Inferior parietal cortex (tissue), 1 donor: ENCODE results near the gene KANSL1.
"Not testable (repeated sequence)": the region's sequence is repeated elsewhere in the genome, so short reads cannot be mapped to it uniquely, and the experiment has no call there.

Experiments used
- DNase-seq: peaks from one replicate; pipeline ENCODE4 v3.0.0-alpha.2; 2016; ENCODE audit errors: extremely low spot score

KANSL1 gene

DNA sequence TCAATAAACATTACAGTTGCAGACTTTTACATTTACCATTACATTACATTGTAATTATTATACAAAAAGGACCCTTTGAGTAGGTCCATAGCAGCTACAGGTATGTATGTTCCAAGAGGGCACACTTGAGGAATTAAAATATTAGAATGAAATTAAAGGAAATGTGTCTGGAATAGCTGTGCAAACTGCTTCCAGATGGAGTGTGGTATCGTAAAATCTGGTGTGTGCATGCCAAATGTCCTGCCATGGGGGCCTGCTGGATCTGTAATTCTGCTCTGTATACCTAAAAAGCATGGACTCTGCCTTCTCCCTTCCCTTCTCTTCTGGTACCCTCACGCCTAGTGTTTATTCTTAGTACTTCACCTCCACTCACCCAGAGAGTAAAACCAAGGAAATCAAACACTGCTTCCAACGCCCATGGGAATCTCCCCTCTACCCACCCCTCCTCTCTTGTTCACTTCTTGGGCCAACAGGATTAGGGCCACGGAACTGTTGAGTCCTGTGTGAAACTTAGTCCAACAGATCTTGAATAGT is 155.4 kb downstream of the KANSL1 start:
- DNase-seq: no peak

DNA sequence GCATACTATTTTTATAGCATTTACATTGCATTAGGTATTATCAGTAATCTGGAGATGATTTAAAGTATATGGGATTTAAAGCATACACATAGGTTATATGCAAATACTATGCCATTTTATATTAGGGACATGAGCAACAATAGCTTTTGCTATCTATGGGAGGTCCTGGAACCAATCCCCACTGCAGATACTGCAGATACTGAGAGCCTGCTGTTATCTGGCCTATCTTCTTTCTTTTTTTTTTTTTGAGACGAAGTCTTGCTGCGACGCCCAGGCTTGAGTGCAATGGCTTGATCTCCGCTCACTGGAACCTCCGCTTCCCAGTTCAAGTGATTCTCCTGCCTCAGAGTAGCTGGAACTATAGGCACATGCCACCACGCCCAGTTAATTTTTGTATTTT is 156.7 kb downstream of the KANSL1 start:
- DNase-seq: no peak

DNA sequence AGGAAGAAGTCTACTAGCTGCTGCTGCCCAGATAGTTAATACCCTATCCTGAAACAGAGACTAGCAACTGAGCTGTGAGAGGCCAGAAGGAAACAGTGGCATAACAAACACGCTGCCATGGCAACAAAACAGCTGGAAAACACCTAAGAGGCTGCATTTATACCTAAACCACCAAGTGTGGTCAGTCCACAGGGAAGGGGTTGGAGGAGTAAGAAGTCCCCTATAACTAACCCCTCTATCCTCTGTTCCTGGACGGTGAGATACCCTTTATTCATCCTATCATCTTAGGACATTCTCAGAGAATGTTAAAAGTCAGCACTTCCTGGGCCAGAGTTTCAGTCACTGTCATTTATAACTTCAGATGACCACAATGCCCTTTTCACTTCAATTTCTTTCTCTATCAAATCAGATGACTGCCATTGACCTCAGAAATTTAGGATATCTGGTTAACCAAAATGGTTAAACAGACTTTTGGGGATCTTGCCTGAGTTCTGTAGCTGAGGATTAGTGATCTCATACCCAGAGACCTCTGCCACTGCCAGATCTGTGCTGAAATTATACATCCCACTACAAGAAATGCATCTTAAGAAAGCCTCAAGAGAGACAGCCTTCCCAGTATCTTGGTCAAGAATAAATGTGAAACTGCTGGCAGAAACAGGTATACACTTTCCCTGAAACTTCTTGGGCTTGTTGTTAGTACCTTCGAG is 158.0 kb downstream of the KANSL1 start:
- DNase-seq: no peak

DNA sequence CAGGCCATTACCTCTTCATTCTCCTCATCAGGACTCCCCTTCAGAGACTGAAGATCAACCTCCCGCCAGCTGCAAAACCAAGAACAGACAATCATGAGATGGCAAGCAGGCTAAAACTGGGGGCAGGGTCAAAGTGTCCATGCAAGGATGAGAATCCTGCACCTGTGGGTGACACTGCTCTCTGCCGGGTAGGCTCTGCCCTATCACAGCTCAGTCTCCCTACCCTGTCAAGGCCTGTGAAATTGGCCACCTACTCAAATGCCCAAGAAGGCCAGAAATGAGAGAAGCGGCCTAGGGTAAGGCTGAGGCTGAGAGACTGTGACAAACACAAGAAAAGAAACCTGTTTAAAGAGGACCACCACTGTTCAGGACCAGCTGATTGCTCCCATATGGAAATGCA is 159.8 kb downstream of the KANSL1 start:
- DNase-seq: no peak

DNA sequence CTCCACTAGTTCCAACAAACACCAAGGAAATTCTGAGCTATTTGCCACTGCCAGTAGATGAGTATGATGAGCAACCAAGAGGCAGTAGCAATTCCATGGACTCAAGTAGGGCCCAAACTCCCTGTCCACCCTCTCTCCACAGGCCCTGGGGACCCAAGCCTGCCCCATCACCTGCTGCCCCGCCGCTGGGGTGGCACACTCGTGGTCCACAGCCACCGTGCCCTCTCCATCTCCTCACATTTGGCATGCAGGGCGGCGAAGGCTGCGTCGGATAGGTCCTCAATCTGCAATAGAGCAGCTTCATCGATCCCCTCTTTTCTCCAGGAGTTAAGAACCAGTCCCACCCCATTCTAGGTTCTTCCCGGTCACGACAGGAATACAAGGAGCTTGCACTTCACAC is 160.3 kb downstream of the KANSL1 start:
- DNase-seq: no peak

DNA sequence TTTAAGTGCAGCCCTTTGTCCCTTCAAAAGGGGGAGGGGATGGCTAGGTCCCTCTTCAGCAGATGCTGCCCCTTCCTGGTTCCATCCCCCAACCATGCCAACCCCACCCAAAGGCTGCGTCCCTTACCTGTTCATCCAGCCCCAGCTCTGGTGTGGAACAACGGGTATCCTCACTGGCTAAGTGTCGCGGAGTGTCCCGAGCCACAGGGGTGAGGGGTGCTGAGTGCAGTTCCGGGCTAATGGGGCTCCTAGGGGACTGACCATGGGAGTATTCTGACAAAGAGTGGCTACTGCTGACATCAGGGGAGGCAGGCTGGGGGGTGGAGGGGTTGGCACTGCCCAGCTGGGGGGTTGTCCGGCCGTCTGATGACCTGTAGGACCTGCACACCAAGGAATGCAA is 161.3 kb downstream of the KANSL1 start:
- no peak for DNase-seq

DNA sequence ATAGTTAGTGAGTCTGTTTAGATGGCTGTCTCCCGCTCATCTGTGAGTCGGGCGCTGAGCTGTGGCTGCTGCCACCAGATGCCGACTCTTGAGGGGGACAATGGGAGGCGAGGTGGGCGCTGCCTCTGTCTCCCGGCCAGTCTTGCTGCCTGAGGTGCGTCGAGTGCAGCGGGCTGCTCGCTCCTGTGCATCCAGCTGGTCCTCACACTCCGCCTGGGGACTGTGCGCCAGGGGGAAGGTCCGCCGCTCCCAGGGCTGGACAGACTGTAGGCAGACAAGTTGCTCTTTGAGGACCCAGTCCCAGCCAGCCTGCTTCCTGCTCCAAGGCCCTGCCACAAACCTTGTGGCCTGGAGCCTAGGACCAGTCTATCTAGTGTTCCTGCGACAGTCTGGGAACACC is 161.8 kb downstream of the KANSL1 start:
- no peak for DNase-seq

DNA sequence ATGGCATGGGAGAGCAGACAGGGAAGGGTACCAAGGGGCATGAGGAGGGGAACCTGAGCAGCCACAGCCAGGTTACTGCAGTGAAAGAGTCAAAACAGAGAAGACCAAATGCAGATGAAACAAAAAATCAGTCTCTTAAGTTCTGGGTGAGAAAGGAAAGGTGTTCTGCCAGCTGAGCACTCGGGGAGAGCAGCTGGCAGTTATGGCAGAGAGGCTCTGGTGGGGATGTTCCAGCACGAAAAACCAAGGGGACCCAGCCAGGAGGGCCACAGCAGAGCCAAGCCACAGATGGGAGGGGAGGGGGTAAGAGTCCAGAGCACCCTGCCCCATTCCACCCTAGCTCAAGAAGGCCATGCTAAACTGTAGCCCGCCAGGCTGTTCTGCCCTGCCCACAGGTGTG is 162.5 kb downstream of the KANSL1 start:
- DNase-seq: no peak

DNA sequence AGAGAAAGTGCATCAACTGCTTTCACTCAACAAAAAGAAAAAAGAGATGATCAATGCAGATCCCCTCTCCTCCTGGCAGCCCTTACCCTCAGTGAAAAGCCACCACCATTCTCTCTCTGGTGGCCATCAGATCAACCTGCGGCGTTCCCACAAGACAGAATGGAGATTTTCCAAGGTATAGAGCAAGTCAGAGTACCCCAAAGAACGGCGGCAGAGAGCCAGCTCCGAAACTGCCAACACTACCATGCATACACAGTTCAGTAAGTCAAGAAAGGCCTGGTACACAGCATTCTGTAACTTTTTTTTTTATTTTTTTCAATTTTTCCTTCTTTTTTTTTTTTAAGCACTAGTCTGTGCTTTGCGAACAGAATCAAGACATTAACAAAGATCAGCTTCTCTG is 163.6 kb downstream of the KANSL1 start:
- DNase-seq: no peak

DNA sequence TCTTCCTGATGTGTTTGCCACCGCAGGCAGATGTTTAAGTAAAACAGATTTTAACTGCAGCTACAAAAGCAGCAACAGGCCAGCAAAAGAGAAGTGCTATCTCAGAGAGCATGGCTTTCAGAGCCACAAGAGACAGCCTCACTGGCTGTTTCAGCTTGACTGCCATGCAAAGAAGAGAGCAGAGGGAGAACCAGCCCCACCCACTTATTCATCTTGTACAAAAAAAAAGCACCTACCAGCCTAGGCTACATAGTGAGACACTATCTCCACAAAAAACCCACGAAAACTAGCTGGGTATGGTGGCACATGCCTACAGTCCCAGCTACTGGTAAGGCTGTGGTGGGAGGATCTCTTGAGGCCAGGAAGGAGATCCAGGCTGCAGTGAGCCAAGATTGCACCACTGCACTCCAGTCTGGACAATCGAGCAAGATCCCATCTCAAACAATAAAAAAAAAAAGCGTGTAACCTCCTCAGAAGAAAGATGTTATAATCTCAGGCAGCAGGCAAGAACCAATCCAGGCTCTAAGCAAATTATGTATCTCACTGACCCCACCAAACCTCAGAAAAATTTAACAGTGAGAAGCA is 164.2 kb downstream of the KANSL1 start:
- no peak for DNase-seq

DNA sequence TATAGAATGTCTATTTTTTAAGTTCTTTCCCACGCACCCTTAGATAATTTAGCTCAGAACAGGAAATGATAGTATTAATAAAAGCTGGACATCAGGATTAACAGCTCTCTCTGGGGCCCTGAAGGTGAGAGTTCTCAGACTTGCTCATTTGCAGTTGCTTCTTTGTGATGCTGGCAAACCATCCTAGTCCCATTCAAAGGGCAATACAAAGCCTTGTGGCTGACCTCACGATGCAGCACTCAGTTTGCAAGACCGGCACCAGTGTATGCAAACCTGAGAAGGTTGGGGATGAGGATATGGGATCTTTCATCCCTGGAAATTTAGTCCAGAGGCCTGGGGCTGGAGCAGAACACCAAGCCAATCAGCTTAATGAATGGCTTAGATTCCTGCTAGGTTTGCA is 164.9 kb downstream of the KANSL1 start:
- DNase-seq: no peak

DNA sequence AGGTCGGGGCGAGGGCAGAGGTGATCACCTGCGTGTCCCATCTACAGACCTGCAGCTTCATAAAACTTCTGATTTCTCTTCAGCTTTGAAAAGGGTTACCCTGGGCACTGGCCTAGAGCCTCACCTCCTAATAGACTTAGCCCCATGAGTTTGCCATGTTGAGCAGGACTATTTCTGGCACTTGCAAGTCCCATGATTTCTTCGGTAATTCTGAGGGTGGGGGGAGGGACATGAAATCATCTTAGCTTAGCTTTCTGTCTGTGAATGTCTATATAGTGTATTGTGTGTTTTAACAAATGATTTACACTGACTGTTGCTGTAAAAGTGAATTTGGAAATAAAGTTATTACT is 165.3 kb downstream of the KANSL1 start:
- no peak for DNase-seq

DNA sequence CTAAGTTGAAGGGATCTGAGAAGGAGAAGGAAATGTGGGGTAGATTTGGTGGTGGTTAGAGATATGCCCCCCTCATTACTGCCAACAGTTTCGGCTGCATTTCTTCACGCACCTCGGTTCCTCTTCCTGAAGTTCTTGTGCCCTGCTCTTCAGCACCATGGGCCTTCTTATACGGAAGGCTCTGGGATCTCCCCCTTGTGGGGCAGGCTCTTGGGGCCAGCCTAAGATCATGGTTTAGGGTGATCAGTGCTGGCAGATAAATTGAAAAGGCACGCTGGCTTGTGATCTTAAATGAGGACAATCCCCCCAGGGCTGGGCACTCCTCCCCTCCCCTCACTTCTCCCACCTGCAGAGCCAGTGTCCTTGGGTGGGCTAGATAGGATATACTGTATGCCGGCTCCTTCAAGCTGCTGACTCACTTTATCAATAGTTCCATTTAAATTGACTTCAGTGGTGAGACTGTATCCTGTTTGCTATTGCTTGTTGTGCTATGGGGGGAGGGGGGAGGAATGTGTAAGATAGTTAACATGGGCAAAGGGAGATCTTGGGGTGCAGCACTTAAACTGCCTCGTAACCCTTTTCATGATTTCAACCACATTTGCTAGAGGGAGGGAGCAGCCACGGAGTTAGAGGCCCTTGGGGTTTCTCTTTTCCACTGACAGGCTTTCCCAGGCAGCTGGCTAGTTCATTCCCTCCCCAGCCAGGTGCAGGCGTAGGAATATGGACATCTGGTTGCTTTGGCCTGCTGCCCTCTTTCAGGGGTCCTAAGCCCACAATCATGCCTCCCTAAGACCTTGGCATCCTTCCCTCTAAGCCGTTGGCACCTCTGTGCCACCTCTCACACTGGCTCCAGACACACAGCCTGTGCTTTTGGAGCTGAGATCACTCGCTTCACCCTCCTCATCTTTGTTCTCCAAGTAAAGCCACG is 165.9 kb downstream of the KANSL1 start:
- no peak for DNase-seq

DNA sequence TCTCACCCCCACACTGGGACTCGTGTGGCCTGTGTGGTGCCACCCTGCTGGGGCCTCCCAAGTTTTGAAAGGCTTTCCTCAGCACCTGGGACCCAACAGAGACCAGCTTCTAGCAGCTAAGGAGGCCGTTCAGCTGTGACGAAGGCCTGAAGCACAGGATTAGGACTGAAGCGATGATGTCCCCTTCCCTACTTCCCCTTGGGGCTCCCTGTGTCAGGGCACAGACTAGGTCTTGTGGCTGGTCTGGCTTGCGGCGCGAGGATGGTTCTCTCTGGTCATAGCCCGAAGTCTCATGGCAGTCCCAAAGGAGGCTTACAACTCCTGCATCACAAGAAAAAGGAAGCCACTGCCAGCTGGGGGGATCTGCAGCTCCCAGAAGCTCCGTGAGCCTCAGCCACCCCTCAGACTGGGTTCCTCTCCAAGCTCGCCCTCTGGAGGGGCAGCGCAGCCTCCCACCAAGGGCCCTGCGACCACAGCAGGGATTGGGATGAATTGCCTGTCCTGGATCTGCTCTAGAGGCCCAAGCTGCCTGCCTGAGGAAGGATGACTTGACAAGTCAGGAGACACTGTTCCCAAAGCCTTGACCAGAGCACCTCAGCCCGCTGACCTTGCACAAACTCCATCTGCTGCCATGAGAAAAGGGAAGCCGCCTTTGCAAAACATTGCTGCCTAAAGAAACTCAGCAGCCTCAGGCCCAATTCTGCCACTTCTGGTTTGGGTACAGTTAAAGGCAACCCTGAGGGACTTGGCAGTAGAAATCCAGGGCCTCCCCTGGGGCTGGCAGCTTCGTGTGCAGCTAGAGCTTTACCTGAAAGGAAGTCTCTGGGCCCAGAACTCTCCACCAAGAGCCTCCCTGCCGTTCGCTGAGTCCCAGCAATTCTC is 166.8 kb downstream of the KANSL1 start:
- DNase-seq: no peak

DNA sequence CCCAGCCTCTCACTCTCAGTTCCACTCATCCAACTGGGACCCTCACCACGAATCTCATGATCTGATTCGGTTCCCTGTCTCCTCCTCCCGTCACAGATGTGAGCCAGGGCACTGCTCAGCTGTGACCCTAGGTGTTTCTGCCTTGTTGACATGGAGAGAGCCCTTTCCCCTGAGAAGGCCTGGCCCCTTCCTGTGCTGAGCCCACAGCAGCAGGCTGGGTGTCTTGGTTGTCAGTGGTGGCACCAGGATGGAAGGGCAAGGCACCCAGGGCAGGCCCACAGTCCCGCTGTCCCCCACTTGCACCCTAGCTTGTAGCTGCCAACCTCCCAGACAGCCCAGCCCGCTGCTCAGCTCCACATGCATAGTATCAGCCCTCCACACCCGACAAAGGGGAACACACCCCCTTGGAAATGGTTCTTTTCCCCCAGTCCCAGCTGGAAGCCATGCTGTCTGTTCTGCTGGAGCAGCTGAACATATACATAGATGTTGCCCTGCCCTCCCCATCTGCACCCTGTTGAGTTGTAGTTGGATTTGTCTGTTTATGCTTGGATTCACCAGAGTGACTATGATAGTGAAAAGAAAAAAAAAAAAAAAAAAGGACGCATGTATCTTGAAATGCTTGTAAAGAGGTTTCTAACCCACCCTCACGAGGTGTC is 167.6 kb downstream of the KANSL1 start:
- DNase-seq: no peak

DNA sequence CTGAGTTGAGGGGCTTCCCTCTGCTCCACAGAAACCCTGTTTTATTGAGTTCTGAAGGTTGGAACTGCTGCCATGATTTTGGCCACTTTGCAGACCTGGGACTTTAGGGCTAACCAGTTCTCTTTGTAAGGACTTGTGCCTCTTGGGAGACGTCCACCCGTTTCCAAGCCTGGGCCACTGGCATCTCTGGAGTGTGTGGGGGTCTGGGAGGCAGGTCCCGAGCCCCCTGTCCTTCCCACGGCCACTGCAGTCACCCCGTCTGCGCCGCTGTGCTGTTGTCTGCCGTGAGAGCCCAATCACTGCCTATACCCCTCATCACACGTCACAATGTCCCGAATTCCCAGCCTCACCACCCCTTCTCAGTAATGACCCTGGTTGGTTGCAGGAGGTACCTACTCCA is 168.2 kb downstream of the KANSL1 start:
- DNase-seq: no peak

DNA sequence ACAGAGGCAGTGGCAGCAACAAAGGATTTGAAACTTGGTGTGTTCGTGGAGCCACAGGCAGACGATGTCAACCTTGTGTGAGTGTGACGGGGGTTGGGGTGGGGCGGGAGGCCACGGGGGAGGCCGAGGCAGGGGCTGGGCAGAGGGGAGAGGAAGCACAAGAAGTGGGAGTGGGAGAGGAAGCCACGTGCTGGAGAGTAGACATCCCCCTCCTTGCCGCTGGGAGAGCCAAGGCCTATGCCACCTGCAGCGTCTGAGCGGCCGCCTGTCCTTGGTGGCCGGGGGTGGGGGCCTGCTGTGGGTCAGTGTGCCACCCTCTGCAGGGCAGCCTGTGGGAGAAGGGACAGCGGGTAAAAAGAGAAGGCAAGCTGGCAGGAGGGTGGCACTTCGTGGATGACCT is 168.6 kb downstream of the KANSL1 start:
- DNase-seq: no peak

DNA sequence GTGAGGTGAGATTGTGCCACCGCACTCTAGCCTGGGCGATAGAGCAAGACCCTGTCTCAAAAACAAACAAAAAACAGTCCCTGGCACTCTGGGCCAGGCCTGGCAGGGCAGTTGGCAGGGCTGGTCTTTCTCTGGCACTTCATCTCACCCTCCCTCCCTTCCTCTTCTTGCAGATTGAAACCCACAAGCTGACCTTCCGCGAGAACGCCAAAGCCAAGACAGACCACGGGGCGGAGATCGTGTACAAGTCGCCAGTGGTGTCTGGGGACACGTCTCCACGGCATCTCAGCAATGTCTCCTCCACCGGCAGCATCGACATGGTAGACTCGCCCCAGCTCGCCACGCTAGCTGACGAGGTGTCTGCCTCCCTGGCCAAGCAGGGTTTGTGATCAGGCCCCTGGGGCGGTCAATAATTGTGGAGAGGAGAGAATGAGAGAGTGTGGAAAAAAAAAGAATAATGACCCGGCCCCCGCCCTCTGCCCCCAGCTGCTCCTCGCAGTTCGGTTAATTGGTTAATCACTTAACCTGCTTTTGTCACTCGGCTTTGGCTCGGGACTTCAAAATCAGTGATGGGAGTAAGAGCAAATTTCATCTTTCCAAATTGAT is 169.3 kb downstream of the KANSL1 start:
- DNase-seq: no peak

DNA sequence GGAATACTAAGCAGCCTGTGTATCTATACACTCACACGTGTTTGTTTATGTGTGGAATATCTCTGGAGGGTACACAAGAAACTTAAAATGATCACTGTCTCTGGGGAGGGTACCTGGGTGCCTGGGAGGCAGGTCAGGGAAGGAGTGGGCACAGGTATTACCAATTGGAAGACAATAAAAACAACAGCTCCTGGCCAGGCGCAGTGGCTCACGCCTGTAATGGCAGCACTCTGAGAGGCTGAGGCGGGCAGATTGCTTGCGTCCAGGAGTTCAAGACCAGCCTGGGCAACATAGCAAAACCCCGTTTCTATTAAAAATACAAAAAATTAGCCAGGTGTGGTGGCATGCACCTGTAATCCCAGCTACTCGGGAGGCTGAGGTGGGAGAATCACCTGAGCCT is 169.9 kb downstream of the KANSL1 start:
- DNase-seq: not testable (repeated sequence)

DNA sequence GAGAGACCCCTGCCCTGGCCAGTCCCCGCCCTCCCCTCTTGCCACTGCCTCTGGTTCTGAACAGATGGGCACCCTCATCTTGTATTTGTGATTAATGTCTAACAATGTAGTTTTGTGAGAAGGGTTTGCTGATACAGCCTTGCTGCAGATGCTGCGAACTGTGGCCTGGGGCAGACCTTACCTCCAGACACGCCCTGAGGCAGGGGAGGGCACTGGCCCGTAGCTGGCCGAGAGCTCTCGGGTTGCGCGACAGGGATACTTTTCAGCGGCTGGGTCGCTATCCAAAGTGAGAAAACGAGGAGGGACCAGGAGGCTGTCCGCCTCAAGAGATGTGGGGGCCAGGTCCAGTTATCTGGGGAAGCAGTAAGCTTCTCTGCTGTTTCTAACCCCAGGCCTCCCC is 172.2 kb downstream of the KANSL1 start:
- no peak for DNase-seq
